H9 (cell line): Measurements from ENCODE around the gene MATN1. TPM values are rescaled to one million over a fixed set of nuclear protein-coding genes. Genes with fewer than 3 reads are reported as not detected.

ENCODE experiments used
- DNase-seq: peaks from one replicate; pipeline ENCODE4 v3.0.0-alpha.2; 2017
- H2AFZ ChIP-seq: one replicate; pipeline ENCODE4 v1.6.1; 2013; ENCODE audit warnings: mild to moderate bottlenecking, low read length, control low read depth, moderate library complexity
- H2AK5ac ChIP-seq: 2 replicates; pipeline ENCODE4 v1.6.1; 2013; ENCODE audit warnings: low read length, control low read depth, mixed read lengths; ENCODE audit not compliant: insufficient read length
- H2BK120ac ChIP-seq: one replicate; pipeline ENCODE4 v1.6.1; 2013; ENCODE audit warnings: low read depth, mild to moderate bottlenecking, low read length, control low read depth, inconsistent platforms; ENCODE audit not compliant: poor library complexity, severe bottlenecking
- H2BK12ac ChIP-seq: 2 replicates; pipeline ENCODE4 v1.6.1; 2013; ENCODE audit warnings: low read length, control low read depth, mixed read lengths, low read depth; ENCODE audit not compliant: insufficient read length
- H2BK15ac ChIP-seq: 2 replicates; pipeline ENCODE4 v1.6.1; 2013; ENCODE audit warnings: low read depth, low read length, control low read depth
- H2BK20ac ChIP-seq: one replicate; pipeline ENCODE4 v1.6.1; 2013; ENCODE audit warnings: low read depth, mild to moderate bottlenecking, low read length, control low read depth, inconsistent platforms; ENCODE audit not compliant: poor library complexity, severe bottlenecking
- H2BK5ac ChIP-seq: 2 replicates; pipeline ENCODE4 v1.6.1; 2013; ENCODE audit warnings: low read length, control low read depth, mixed read lengths; ENCODE audit not compliant: insufficient read length
- H3K14ac ChIP-seq: 2 replicates; pipeline ENCODE4 v1.6.1; 2013; ENCODE audit warnings: low read length, control low read depth; ENCODE audit not compliant: insufficient read depth
- H3K18ac ChIP-seq: 2 replicates; pipeline ENCODE4 v1.6.1; 2013; ENCODE audit warnings: low read depth, mild to moderate bottlenecking, mixed read lengths, low read length, control low read depth; ENCODE audit not compliant: insufficient read length
- H3K23ac ChIP-seq: 2 replicates; pipeline ENCODE4 v1.6.1; 2013; ENCODE audit warnings: low read length, control low read depth, mixed read lengths, low read depth; ENCODE audit not compliant: insufficient read length
- H3K23me2 ChIP-seq: 2 replicates; pipeline ENCODE4 v1.6.1; 2013; ENCODE audit warnings: low read depth, mild to moderate bottlenecking, mixed read lengths, low read length, control low read depth; ENCODE audit not compliant: insufficient read length, poor library complexity, severe bottlenecking
- H3K27ac ChIP-seq: 2 replicates; pipeline ENCODE4 v1.5.1; 2013; ENCODE audit warnings: low read length, control low read depth, mixed read lengths, low read depth; ENCODE audit not compliant: insufficient read length
- H3K27me3 ChIP-seq: 2 replicates; pipeline ENCODE4 v1.6.1; 2013; ENCODE audit warnings: low read length, control low read depth, inconsistent platforms; ENCODE audit not compliant: insufficient read depth
- H3K4ac ChIP-seq: 2 replicates; pipeline ENCODE4 v1.6.1; 2013; ENCODE audit warnings: low read depth, mild to moderate bottlenecking, control low read depth, inconsistent platforms, low read length, moderate library complexity
- H3K4me1 ChIP-seq: 2 replicates; pipeline ENCODE4 v1.6.1; 2013; ENCODE audit warnings: low read length, control low read depth, inconsistent platforms; ENCODE audit not compliant: insufficient read depth
- H3K4me2 ChIP-seq: 2 replicates; pipeline ENCODE4 v1.6.1; 2013; ENCODE audit warnings: low read length, control low read depth, mixed read lengths; ENCODE audit not compliant: insufficient read length, insufficient read depth
- H3K56ac ChIP-seq: 2 replicates; pipeline ENCODE4 v1.6.1; 2013; ENCODE audit warnings: low read depth, mild to moderate bottlenecking, mixed read lengths, low read length, control low read depth; ENCODE audit not compliant: insufficient read length
- H3K79me1 ChIP-seq: 2 replicates; pipeline ENCODE4 v1.6.1; 2013; ENCODE audit warnings: low read depth, mild to moderate bottlenecking, moderate library complexity, low read length, control low read depth, inconsistent platforms; ENCODE audit not compliant: insufficient read depth, poor library complexity, severe bottlenecking
- H3K79me2 ChIP-seq: 2 replicates; pipeline ENCODE4 v1.6.1; 2013; ENCODE audit warnings: low read length, control low read depth, inconsistent platforms; ENCODE audit not compliant: insufficient read depth
- H3K9ac ChIP-seq: 2 replicates; pipeline ENCODE4 v1.6.1; 2013; ENCODE audit warnings: low read length, control low read depth, mixed read lengths; ENCODE audit not compliant: insufficient read length; ENCODE audit errors: extremely low read depth
- H3K9me3 ChIP-seq: one replicate; pipeline ENCODE4 v1.6.1; 2013; ENCODE audit warnings: low read depth, low read length, inconsistent platforms; ENCODE audit not compliant: control insufficient read depth
- H3T11ph ChIP-seq: one replicate; pipeline ENCODE4 v1.6.1; 2013; ENCODE audit warnings: mild to moderate bottlenecking, low read length, control low read depth, inconsistent platforms
- H4K20me1 ChIP-seq: one replicate; pipeline ENCODE4 v1.6.1; 2013; ENCODE audit not compliant: control insufficient read depth, insufficient read length, insufficient read depth
- H4K5ac ChIP-seq: 2 replicates; pipeline ENCODE4 v1.6.1; 2013; ENCODE audit warnings: low read depth, mild to moderate bottlenecking, mixed read lengths, low read length, control low read depth; ENCODE audit not compliant: insufficient read length
- H4K8ac ChIP-seq: replicated peaks from 2 replicates; pipeline ENCODE4 v1.6.1; 2013; ENCODE audit warnings: low read length, control low read depth, mixed read lengths, low read depth; ENCODE audit not compliant: insufficient read length
- H4K91ac ChIP-seq: 2 replicates; pipeline ENCODE4 v1.6.1; 2013; ENCODE audit warnings: low read depth, mild to moderate bottlenecking, moderate library complexity, mixed read lengths, low read length, control low read depth; ENCODE audit not compliant: insufficient read length
- H3K27ac Mint-ChIP-seq, 3 experiments: 2 replicates in 2 of 3; 3 replicates in 1 of 3; pipeline ENCODE4 v1.8.0; 2020 to 2021; ENCODE audit warnings: mixed read lengths in 3 of 3, mild to moderate bottlenecking in 1 of 3, moderate library complexity in 1 of 3
- H3K27me3 Mint-ChIP-seq: 2 replicates; pipeline ENCODE4 v1.8.0; 2021; ENCODE audit warnings: low read depth, mild to moderate bottlenecking, moderate library complexity, mixed read lengths
- H3K36me3 Mint-ChIP-seq, 3 experiments: 2 replicates in 2 of 3; 3 replicates in 1 of 3; pipeline ENCODE4 v1.8.0; 2020 to 2021; ENCODE audit warnings: low read depth in 3 of 3, mixed read lengths in 3 of 3; ENCODE audit not compliant: insufficient read depth in 1 of 3
- H3K4me1 Mint-ChIP-seq, 2 experiments: 2 replicates each; pipeline ENCODE4 v1.8.0; 2020; ENCODE audit warnings: mixed read lengths in 2 of 2
- H3K4me3 Mint-ChIP-seq, 2 experiments: 2 replicates in 1 of 2; 3 replicates in 1 of 2; pipeline ENCODE4 v1.8.0; 2020 to 2021; ENCODE audit warnings: mild to moderate bottlenecking in 2 of 2, mixed read lengths in 2 of 2, moderate library complexity in 1 of 2
- H3K9me3 Mint-ChIP-seq, 2 experiments: 2 replicates in 1 of 2; 3 replicates in 1 of 2; pipeline ENCODE4 v1.8.0; 2020; ENCODE audit warnings: mild to moderate bottlenecking in 2 of 2, mixed read lengths in 2 of 2, moderate library complexity in 1 of 2
- CTCF ChIP-seq: fragments of 200-600 bp; sonication (generic); conservative IDR thresholded peaks from 3 replicates; pipeline ENCODE4 v1.8.0; 2021; ENCODE audit warnings: antibody characterized with exemption, mild to moderate bottlenecking
- WGBS: extraction: QIAGEN DNeasy Blood & Tissue Kit; methylation state at CpG from one replicate; pipeline ENCODE4 v1.1.7; 2013; ENCODE audit warnings: missing lambda C conversion rate, low lambda C conversion rate, mixed read lengths; ENCODE audit not compliant: insufficient read length; ENCODE audit errors: extremely low coverage; 5-methylcytosine and 5-hydroxymethylcytosine counted together
- total RNA-seq: library from RNA; stranded (reverse); gene quantifications from 2 replicates; pipeline ENCODE4 v1.2.1, GENCODE V29; 2021

The MATN1 gene
- total RNA-seq, 1 experiment from 2014 or later: not detected

GRCh38 chr1:30701258-30701633 lies 22.1 kb downstream of the MATN1 start:
- Histone ChIP-seq H3K4me2 (no peak overlapping the region), H2BK120ac (no peak overlapping the region)

More at GRCh38 chr1:30701258-30701633, 22.1 kb downstream of the MATN1 start:
- Mint-ChIP-seq H3K4me1 (0 out of 4 replicates have a peak, but pooled peaks cover 0 to 6% of the 10 kb centered on the region in 2 experiments), H3K27me3 (no peaks in the 10 kb centered on the region), H3K9me3 (no peaks in the 10 kb centered on the region), H3K27ac (no peak overlapping the region), H3K4me3 (no peak overlapping the region), H3K36me3 (no peaks in the 10 kb centered on the region)
- no peak for TF ChIP-seq CTCF
- Histone ChIP-seq H2BK15ac (no peak overlapping the region), H4K91ac (no peak overlapping the region), H3K14ac (no peak overlapping the region; the same call in 1 of the 2 replicates), H3T11ph (no peak overlapping the region), H3K27me3 (no peaks in the 10 kb centered on the region), H3K27ac (no peak overlapping the region), H2AK5ac (no peak overlapping the region), H3K56ac (no peak overlapping the region), H2BK20ac (no peak overlapping the region), H3K9ac (no peak overlapping the region), H2BK12ac (no peak overlapping the region), H3K18ac (no peak overlapping the region), H4K5ac (no peak overlapping the region), H3K79me2 (no peaks in the 10 kb centered on the region), H4K20me1 (no peaks in the 10 kb centered on the region), H3K23me2 (no peaks in the 10 kb centered on the region), H2BK5ac (no peak overlapping the region), H3K9me3 (no peaks in the 10 kb centered on the region), H4K8ac (no peak overlapping the region), H3K4me1 (no peaks in the 10 kb centered on the region), H3K79me1 (no peaks in the 10 kb centered on the region), H3K23ac (no peak overlapping the region), H3K4ac (no peak overlapping the region), H2AFZ (no peak overlapping the region)
- no peak for DNase-seq
- WGBS: no CpG with 5 or more reads among the region's 2 CpGs
